GM21717 (cell line): Measurements from ENCODE around the gene PDSS2.
"Not testable (repeated sequence)": the region's sequence is repeated elsewhere in the genome, so short reads cannot be mapped to it uniquely, and the experiment has no call there.

ENCODE experiments used
- ATAC-seq: cut with Tn5 transposase; IDR thresholded peaks from one replicate; pipeline ENCODE4 v1.9.1; 2021; ENCODE audit warnings: mild to moderate bottlenecking, moderate library complexity; ENCODE audit not compliant: unreplicated experiment

PDSS2 gene

DNA sequence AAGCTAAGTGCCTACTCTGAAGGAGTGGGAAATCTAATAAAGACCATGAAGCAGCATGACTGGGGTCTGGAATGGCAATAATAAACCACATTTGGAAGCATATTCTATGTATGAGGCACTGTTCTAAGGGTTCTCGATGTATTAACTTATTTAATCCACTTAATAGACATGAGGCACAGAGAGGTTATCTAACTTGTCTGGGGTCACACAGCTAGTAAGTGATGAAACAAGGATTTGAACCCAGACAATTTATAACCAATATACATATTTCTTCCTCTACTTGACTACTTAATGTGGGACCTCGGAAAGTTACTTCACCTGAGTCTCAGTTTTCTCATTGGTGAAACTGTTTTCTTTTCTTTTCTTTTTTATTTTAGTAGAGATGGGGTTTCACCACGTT is 131.3 kb downstream of the PDSS2 start:
- ATAC-seq: no peak

DNA sequence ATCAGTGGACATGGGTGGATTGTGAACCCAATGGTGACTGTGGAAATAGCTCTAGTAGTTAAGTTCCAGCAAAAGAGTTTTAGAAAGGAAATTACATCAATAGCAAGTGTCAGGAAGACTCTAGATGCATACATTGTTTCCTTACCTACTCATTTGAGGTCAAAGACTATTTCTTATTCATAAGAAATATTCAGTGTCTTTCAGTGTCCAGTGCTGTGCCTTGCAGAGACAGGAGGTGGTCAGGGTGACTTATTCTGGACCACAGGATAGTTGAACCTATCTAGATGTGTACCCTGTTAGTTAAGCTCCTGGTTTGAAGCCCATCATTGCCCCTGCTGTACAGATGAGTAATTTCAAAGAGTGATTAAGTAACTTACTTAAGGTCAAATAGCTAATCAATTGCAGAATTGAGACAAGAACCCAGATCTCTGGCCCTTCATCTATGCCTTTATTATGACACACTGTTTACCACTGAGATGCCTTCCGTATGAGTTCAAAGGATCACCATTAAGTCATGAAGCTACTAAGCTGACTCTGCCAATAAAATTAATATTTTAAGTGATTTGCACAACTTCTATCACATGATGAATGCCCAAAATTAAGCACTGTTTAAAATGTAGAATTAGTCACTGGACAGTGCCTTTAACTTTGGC is 136.1 kb downstream of the PDSS2 start:
- no peak for ATAC-seq

DNA sequence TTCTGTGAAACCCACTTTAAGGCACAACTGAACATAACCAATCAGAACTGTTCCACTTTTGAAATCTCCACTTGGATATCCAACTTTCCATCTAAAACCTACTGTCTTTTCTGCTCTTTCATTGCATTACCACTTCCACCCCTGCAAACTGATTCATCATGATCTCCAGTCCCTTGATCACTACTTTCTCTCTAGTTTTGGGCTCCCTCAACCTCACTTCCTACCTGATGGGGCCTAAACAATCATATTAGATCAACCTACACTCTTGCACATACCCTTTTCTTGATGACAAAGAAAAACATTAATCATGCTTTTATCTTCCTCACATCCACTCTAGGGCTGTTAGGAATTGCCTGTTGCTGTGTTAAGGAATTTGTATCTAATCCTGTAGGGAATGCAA is 137.6 kb downstream of the PDSS2 start:
- no peak for ATAC-seq

DNA sequence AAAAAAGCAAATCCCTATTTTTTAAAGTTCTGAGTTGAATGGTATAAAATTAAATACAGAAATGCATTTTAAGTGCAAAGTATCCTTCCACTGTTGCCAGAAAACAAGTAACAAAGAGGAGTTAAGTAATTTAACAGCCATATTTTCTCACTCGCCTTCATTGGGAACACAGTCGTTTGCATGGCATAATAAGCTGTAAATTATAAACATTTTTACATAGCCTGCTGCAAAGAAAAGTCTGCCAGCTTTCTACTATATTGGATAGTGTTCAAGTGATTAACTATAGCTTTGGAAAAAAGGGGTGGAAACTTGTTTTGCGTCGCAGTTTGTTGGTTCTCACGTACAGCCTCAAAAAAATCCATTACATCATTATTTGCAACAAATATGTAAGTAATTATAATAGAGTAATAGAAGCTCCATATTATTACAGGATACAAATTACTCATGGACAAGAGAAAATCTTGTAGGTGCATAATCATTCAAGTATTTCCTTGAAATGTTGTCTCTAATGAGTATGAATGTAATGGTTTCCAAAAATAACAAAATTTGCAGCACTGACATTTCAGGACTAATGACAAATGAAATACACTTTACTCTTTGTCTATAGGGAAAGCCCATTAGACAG is 139.3 kb downstream of the PDSS2 start:
- ATAC-seq: no peak

DNA sequence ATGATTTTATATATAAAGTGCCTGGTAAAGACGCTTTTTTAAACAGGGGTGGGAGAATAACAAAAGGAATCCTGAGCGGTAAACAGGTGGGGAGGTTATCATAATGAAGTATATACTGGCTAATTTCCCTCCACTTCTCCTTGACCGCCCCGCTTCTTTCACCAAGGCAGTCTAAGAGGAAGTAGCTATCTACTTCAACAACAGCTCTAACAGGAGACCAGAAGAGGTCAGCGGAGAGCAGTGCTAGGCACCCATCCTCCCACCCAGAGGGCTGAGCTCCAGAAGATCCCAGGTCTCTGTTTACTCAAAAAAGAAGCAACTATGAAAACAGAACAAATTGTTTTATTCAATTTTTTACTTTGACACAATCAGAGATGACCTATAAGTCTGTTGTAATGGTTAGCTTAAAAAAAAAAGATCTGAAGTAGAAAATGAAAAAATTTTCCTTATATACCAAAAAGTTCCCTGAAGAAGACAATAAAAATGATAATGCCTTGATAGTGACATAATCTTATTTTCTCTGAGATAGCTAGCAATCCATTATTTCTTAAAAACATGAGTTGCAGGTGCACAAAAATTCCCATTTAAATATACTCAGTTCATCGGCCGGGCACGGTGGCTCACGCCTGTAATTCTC is 141.1 kb downstream of the PDSS2 start:
- no peak for ATAC-seq

DNA sequence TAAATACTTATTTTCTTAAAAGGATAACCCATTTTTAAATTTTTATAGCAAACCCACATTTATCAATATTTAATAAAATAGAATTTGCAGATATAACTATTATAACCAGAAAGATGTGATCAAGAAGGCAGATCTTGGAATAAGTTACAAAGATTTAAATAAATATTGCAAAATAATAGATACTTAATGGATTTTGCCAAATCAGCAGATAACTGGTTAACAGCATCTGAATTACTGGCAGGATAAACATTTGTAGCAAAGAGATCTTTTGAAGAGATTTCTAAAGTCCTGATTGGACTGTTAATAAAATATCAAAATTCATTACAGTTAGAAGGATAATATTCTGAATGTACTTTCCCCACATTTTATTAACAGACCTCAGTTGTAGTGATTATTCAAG is 144.2 kb downstream of the PDSS2 start:
- ATAC-seq: no peak

DNA sequence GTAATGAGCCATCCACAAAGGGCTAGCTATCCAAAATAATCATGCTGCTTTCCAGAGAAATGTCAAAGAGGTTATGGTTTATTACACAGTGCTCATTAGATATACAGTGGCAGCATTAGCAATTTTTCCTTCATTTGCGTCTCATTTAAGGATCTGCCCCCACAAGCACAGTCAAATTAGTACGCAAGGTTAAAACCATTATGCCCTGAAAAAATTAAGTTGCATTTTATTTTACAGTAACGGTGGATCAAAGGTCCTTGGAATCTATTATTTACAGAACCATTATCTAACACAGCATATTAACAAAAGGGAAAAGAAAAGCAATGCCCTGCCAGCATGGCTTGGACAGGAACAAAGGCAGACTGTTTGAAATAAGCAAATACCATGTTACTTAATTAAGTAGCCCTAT is 144.8 kb downstream of the PDSS2 start:
- ATAC-seq: no peak

DNA sequence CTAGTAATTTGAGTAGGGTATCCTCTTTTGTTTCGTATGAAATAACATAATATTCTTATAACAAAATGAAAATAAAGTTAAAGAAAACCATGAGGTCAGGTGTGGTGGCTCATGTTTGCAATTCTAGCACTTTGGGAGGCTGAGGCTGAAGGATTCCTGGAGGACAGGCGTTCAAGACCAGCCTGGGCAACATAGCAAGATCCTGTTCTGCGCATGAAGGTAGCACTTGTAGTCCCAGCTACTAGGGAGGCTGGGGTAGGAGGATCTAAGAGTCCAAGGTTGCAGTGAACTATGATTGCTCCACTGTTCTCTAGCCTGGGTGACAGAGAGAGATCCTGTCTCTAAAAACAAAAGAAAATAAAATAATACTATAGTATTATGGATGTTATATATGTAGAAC is 145.6 kb downstream of the PDSS2 start:
- ATAC-seq: no peak

DNA sequence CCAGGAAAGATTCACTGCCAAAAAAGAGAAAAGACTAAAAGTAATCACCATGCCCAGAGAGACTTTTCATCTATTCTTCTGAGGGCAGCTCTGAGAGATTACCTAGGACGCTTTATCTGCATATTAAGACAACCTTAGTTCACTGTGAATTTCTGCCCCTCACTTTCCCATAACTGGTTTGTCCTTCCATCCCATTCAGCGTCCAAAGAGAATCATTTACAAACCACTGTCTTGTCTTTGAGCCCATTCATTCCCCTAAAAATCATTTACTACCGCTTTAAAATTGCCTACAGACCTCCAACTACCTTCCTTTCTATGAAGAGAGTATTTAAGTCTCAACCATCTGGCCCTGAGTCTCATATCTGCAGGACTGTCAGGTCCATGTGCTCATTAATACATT is 149.0 kb downstream of the PDSS2 start:
- no peak for ATAC-seq

DNA sequence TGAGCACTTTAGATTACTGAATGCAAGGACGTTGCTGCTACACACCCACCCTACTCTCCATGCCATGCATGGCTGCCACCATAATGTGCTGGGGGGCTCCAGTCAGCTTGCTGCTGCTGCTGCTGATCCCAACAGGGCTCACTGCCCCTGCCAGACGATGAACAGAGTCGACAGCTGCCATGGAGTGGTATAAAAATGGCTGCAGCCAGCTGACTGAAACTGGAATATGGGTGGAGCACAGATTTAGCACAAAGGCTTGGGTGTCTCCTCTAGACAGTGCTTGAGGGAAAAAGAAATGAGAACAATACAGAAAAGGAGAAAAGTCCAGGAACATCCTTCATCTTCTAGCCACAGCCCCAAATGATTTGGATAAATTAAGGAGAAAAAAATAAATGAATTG is 150.7 kb downstream of the PDSS2 start:
- ATAC-seq: no peak

DNA sequence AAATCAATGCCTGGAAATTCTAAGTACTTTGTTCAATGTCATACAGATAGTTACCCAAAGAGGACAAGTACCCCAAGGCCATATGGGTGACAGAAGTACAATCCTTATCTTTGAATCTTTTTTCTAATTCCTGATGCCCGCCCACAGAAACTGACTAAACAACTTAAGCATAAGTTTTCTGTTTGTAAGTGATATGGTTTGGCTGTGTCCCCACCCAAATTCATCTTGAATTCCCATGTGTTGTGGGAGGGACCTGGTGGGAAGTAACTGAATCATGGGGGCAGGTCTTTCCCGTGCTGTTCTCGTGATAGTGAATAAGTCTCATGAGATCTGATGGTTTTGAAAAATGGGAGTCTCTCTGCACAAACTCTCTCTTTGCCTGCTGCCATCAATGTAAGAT is 153.4 kb downstream of the PDSS2 start:
- ATAC-seq: not testable (repeated sequence)

DNA sequence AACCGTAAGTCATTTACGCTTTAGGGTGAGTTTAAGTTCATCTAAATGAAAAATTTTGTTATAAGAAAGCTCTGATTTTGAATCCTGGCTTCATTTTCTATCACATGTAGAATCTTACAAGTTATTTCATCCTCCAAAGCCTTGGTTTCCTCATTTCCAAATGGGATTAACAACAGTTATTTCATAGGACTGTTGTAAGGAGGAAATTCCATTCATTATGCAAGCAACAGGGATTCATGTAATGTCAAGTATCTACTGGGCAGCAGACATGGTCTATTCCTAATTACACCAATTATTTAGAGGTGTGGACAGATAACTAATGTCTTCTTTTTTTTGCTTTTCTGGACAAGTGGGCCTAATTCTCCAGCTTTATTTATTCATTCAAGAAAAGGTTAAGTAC is 154.0 kb downstream of the PDSS2 start:
- ATAC-seq: no peak

DNA sequence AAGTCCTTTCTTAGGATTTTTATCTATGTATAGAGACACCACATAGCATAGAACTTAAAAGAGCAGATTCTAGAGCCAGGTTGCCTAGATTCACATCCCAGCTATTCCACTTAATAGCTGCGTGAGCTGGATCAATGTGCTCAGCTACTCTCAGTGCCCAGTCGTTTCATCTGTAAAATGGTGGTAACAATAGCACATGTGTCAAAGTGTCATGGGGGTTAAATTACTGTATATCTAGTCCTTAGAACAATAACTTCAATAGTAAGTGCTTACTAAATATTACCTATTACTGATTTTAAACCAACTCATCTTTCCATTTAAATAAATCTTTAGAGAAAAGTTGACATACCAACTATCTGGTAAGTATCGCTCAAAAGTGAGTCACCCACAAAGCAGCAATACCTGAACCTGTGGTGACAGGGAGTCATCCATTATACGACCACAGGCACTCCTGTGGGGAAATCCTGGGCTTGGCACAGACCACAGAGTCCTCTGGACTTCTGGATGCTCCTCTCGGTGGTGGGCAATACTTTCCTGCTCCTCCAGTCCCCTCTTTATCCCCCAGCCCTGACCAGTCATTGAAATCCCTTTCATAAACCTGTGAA is 154.8 kb downstream of the PDSS2 start:
- no peak for ATAC-seq

DNA sequence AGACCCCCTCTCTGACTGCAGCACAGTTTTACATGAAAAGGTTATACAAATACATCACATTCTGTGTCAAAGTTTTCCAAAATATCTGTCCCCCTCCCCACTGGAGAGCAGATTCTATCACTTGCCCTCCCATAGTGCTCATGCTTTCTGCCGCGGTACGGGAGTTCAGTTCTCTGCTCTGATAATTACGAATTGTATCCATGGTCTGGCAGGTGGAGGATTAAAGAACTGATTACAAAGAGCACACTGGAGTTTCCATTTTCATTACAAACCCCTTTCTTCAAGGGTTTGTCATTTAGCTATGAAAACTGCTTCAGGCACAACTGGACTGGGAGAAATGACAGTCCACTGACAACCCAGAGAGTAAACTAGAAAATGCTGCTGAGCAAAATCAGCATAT is 166.0 kb downstream of the PDSS2 start:
- ATAC-seq: no peak

DNA sequence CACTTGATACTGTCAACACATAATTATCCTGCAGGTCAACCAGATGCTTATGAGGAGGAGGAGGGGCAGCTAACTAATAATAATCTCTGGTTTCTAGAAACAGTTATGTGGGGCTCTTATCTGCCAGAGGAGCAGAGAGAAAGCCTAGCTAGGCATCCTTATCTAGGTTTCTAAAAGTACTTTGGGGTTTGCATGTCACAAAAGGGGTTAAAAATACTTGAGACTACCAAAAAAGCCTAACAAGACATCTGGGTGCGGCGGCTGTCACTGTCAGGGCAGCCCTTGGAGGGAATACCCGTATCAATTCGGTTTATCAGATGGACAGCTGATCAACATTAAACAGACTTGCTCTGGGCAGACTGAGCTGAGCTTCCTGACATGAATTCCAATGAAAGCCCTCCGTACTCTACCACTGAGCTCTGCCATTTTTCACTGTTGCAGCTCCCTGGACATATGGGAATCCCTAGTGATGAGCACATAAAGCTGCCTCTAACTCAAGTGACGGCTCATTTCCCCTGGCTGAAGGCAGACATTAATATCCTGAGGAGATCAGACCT is 166.6 kb downstream of the PDSS2 start:
- ATAC-seq: no peak

DNA sequence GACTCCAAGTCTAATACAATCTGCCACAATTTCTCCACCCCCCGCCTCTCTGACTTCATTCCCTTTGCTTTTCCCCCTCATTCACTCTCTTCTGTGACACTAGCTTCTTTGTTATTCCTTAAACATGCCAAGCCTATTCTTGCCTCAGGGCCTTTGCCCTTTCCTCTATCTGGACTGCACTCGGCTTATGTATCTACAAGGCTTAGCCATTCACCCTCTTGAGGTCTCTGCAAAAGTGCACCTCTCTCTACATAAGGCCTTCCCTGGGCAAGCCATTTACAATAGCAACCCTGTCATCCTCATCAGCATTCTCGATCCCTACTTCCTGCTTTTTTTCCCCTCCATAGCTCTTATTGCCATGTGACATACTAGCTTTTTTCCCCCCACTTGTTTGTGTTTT is 168.9 kb downstream of the PDSS2 start:
- ATAC-seq: no peak

DNA sequence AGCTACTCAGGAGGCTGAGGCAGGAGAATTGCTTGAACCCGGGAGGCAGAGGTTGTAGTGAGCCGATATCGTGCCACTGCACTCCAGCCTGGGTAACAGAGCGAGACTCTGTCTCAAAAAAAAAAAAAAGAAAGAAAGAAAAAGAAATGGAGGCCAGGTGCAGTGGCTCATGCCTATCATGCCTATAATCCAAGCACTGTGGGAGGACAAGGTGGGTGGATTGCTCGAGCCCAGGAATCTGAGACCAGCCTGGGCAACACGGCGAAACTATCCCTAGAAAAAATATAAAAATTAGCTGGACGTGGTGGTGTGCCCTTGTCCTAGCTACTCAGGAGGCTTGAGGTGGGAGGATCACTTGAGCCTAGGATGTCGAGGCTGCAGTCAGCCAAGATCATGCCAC is 170.1 kb downstream of the PDSS2 start:
- ATAC-seq: not testable (repeated sequence)

DNA sequence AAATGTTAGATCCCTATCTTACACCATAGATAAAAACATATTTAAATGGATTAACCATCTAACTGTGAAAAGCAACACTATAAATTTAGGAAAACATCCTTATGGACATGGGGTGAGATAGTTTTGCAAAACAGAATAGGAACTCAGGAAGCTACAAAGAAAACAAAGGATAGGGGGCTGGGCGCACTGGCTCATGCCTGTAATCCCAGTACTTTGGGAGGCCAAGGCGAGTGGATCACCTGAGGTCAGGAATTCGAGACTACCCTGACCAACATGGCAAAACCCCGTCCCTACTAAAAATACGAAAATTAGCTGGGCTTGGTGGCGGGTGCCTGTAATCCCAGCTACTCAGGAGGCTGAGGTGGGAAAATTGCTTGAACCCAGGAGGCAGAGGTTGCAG is 173.7 kb downstream of the PDSS2 start:
- ATAC-seq: not testable (repeated sequence)

DNA sequence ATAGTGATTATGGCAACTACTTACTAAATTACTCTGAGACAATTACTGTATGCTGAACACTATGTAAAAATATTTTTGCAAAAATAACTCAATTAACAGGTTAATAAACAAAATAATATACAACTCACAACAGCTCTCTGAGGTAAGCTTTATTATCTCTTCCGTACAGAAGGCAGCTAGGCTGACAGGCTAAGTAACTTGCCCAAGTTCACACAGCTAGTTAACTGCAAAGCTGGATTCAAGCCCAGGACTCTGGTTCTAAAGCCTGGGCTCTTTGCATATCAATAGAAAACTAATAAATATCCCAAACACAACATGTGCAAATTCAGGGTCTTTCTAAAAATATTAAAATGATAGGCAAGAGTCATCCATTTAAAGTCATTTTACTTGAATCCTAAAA is 174.6 kb downstream of the PDSS2 start:
- no peak for ATAC-seq

DNA sequence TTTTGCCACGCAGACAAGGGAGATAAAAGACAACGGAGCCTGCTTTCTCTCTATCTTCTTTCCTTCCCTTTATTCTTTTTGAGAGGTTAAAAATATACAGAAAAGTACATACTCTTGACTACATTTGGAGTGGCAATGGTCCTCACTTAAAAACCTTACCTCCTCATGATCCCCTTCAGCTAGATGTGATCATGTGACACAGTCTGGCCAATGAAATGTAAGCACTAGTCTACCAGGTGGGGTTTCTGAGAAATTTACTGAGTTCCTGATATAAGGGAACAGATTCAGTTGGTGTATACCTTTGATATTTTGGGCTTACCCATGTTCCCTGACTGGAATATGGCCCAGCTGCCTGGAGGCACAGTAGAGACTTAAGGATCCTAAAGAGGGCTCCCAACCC is 178.6 kb downstream of the PDSS2 start:
- ATAC-seq: no peak

DNA sequence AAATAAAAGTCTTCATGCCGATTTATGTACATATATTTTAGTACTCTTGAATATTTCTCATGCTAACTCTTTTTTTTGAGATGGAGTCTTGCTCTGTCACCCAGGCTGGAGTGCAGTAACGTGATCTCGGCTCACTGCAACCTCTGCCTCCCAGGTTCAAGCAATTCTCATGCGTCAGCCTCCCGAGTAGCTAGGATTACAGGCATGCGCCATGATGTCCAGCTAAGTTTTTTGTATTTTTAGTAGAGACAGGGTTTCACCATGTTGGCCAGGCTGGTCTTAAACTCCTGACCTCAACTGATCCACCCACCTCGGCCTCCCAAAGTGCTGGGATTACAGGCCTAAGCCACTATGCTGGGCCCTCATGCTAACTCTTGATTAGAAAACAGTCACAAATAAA is 179.4 kb downstream of the PDSS2 start:
- not testable (repeated sequence) for ATAC-seq

DNA sequence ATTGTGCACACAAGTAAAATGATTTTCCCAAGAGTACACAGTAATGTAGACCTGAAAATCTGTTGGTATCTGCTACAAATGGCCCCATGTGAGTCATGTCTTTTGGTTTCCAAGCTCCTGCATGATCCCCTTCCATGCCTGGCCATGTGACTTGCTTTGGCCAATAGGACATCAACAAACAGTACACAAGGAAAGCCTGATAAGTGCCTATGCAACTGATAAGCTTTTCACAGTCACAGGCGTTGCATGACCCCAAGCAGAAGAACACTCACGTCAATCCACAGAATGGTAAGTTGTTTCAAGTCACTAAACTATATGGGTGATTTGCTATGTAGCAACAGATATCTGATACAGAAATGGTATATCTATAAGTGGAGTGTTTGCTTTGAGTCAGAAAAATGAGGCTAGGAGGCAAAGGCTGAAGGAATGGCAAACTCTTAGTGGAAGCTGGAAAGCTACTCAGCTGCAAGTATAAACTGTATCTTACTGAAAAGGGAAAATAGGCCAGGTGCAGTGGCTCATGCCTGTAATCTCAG is 184.0 kb downstream of the PDSS2 start:
- no peak for ATAC-seq
